Astrocyte (in vitro differentiated cells and primary cell): Measurements from ENCODE around the gene VPS25.

Source experiments
- EZH2 ChIP-seq: IDR thresholded peaks from 2 replicates; pipeline ENCODE4 v1.6.1; 2012; ENCODE audit warnings: mild to moderate bottlenecking, low read length, inconsistent platforms; ENCODE audit not compliant: insufficient read depth
- TF ChIP-seq, protein P1 (sequence below): IDR thresholded peaks from 2 replicates; pipeline ENCODE4 v1.5.1; 2011; ENCODE audit warnings: low read depth, mild to moderate bottlenecking, inconsistent platforms, low read length, moderate library complexity; ENCODE audit not compliant: insufficient read depth

DNA sequence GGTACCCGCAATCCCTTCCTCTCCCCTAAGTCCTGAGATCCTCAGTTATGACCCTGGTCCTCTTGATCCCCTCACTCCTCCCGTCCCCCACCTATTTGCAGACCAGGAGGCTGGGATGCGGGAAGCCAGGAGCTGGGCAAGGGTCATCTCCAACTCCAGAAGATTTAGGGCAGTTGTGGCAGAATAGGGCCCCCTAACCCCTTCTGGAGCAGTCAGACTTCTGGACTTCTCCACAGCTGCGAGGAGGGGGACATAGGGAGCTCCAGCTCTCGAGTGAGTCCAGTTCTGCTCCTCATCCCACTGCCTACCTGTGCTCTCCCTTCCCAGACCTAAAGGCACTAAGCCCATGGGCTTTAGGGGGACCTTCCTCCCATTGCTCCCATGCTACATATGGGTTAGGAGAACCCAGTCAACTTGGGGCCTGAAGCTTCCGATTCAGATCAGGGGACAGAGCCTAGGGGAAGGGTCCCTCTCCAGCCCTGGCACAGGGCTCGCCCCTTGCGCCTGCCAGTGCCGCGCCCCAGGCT is 8.5 kb downstream of the VPS25 start:
- TF ChIP-seq, protein P1, sequence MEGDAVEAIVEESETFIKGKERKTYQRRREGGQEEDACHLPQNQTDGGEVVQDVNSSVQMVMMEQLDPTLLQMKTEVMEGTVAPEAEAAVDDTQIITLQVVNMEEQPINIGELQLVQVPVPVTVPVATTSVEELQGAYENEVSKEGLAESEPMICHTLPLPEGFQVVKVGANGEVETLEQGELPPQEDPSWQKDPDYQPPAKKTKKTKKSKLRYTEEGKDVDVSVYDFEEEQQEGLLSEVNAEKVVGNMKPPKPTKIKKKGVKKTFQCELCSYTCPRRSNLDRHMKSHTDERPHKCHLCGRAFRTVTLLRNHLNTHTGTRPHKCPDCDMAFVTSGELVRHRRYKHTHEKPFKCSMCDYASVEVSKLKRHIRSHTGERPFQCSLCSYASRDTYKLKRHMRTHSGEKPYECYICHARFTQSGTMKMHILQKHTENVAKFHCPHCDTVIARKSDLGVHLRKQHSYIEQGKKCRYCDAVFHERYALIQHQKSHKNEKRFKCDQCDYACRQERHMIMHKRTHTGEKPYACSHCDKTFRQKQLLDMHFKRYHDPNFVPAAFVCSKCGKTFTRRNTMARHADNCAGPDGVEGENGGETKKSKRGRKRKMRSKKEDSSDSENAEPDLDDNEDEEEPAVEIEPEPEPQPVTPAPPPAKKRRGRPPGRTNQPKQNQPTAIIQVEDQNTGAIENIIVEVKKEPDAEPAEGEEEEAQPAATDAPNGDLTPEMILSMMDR = no peak
- no peak for TF ChIP-seq EZH2
